ENCODE data around the gene IRF9. TPM values are rescaled to one million over a fixed set of nuclear protein-coding genes. Genes with fewer than 3 reads are reported as not detected.

IRF9 gene
- total and polyA plus RNA-seq, 5 experiments from 2014 or later: 46.6 to 116 (median 68.6) TPM

DNA sequence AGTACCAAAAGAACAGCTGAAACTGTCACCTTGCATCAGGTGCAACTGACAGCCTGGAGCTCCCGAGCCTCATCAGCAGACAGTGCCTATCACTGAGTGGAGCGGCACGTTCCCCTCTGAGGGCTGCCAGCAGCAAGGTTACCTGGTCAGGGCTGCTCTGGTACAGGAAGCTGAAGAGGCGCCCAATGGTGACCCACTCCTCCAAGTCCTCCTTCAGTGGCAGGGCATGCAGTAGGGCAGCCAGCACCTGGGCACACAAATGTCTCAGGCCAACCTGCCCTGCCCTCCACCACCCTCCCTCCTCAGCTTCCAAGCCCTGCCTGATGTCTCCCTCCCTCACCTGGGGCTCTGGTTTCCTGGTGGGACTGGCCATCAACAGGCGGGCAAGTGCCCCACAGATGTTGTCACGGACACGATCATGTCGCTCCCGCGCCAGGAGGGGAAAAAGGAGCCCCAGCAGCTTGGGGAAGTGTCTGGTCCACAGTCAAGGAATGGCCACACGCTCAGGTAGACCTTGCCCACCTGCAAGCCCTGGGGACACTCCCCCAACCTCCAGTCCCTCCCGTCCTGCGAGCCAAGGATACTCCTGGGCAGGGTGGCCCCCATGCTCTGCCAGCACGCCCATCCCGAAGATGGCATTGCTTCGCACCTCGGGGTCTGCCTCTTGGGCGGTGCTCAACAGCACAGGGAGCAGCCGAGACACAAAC, 20.5 kb downstream of the IRF9 start:
- Mint-ChIP-seq H3K9me3 (no peaks in the 10 kb centered on the region), H3K36me3 (peaks cover 0 to 60% (median 6%) of the 10 kb centered on the region in 3 donors), H3K27me3 (no peaks in the 10 kb centered on the region), H3K27ac (peak overlapping the region in 2 of 10 donors; percentile 24 to 59), H3K4me1 (peaks cover 0 to 7% (median 6%) of the 10 kb centered on the region in 4 donors), H3K4me3 (no peak overlapping the region)
- no peak for DNase-seq
- POLR2A ChIA-PET: interaction anchor here (1.5 kb wide), 1 partner anchor 10 kb away, joined by 6 read pairs; the partner anchor contains the start of gene REC8
- ATAC-seq: peak in 1 of 2 donors; percentile 15

DNA sequence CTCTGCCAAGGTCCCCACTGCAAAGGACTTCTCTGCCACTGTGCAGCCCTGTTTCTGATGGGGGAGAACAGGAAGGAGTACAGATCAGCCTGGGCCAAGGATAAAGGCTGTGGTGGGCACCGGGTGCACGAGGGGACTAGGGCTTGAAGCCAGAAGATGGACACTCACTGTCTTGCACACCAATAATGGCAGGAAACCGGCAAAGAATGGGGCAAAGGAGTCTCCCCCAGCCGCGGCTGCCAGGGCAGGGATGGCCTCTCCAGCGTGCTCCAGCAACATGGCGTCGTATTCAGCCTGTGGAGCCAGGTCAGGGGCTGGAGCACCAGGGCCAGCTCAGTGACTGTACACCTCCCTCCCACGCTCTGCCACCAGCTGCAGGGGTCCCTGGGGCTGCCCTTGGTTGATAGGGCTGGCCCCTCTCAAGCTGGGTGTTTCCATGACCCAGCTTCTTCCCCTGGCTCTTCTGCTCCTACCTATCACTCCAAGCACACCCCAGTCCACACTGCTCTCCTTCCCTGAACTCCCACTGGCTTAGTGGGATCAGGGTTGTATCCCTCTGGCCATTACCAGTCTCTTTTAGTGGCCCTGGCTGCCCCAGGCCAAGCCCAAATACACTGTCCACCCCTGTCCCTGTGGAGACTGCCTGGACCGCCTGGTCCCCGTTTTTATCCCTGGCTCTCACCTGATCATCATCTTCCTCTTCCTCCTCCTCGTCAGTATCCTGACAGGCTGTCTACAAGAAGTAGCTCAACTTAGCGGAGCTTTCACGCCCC, 21.2 kb downstream of the IRF9 start:
- Mint-ChIP-seq H3K27me3 (no peaks in the 10 kb centered on the region), H3K4me3 (no peak overlapping the region), H3K36me3 (peaks cover 0 to 59% (median 6%) of the 10 kb centered on the region in 3 donors), H3K27ac (peak overlapping the region in 7 of 10 donors; percentile 8 to 65 (median 51)), H3K9me3 (no peaks in the 10 kb centered on the region), H3K4me1 (peaks cover 5 to 12% (median 10%) of the 10 kb centered on the region in 4 donors)
- no peak for DNase-seq
- POLR2A ChIA-PET: interaction anchor here (1.1 to 1.5 kb wide), 3 partner anchors 10 to 36 kb away, joined by 3 to 6 read pairs (median 3); partner anchors contain the start of genes PSME2 and REC8
- no peak for ATAC-seq

DNA sequence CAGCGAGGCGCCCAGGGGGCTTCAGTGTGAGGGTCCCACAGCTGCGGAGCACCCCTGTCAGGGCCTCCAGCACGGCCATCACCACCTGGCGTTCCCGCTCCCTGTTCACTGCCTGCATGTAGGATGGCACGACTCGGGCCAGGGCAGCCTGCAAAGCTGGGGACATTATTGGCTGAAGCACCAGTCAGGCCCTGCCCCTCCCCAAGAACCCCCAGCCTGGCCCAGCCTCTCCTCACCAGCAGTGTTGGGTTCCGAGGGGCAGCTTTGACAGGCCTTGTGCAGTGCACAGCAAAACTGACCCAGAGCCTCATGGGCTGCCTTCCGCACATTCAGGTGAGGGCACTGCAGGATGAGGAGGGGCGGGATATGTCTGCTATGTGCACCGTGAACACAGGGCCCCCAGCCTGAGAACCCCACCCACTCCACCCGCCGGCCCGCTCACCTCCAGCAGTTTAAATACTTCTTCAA, 22.0 kb downstream of the IRF9 start:
- POLR2A ChIA-PET: interaction anchor here (1.1 to 1.5 kb wide), 4 partner anchors 11 to 37 kb away, joined by 3 to 6 read pairs (median 4); partner anchors contain the start of genes PSME2 and REC8
- Mint-ChIP-seq H3K36me3 (peaks cover 0 to 59% (median 6%) of the 10 kb centered on the region in 3 donors), H3K27me3 (no peaks in the 10 kb centered on the region), H3K9me3 (no peaks in the 10 kb centered on the region), H3K4me1 (peaks cover 12 to 19% (median 15%) of the 10 kb centered on the region in 4 donors), H3K27ac (peak overlapping the region in 4 of 10 donors; percentile 46 to 78 (median 60)), H3K4me3 (no peak overlapping the region)
- DNase-seq (no peak), ATAC-seq (no peak)

DNA sequence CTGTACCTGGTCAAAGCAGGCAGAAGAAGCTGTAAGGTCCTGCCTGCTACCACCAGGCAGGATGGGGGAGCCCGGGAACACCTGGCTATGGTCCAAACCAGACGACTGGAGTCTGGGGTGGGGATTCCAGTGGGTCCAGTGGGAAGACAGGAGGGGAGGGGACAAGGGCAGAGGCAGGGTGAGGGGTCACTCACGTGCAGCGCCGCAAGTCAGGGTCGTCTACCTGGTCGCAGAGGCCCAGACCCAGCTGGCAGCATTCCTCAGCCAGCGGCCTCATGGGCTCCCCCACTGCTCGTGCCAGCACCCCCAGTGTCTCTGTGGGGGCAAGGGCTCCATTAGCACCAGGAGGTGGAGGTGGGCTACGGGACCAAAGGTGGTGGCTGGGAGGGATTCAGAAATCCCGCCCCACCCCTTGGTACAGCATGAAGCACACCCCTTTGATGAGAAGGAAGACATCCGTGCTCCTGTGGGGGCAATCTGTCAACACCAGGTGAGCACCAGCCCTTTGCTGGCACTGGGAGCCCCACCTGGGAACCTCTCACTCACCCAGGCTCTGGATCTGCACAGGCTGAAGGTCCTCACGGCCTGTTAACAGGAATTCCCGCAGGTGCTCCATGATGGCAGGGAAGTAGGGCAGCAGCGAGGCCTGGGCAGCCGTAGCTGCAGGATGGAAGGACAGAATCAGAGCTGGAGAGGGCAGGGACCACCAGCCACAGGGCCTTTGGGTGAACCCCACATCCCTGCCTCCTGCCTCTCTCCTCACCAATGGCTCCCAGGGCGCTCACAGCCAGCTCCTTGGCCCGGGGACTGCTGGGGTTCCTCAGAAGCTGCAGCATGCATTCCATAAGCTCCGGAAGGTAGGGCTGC, 23.3 kb downstream of the IRF9 start:
- POLR2A ChIA-PET: interaction anchor here (1.2 to 1.7 kb wide), 4 partner anchors 11 to 70 kb away, joined by 3 to 7 read pairs (median 6); partner anchors contain the start of genes DCAF11, REC8 and TM9SF1
- H3K27ac Mint-ChIP-seq: no peak overlapping the region
- peaks cover 0 to 48% (median 3%) of the 10 kb centered on the region in 3 donors for H3K36me3 Mint-ChIP-seq
- peaks cover 13 to 28% (median 24%) of the 10 kb centered on the region in 4 donors for H3K4me1 Mint-ChIP-seq
- H3K4me3 Mint-ChIP-seq: no peak overlapping the region
- DNase-seq: no peak
- H3K9me3 Mint-ChIP-seq: no peaks in the 10 kb centered on the region
- no peak for ATAC-seq
- peaks cover 0 to 2% (median 0%) of the 10 kb centered on the region in 5 donors for H3K27me3 Mint-ChIP-seq

DNA sequence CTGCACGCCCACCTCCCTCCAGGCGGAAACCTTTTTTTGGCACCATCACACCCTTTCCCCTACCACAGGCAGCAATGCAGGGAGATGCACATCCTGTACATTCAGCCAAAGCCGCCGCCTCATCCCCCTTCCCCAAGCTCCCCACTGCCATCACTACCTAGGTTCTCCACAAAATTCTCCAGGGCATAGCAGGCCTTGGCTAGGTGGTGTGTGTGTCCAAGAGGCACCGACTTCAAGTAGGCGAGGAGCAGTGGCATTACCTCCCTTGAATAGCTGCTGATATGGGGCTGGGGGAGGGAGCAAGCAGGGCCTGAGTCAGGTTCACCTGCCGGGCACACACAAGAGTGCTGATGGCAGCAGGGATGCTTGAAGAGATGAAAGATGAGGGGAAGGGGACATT, 24.0 kb downstream of the IRF9 start:
- H3K4me1 Mint-ChIP-seq: peaks cover 13 to 34% (median 29%) of the 10 kb centered on the region in 4 donors
- H3K9me3 Mint-ChIP-seq: no peaks in the 10 kb centered on the region
- DNase-seq: no peak
- H3K27me3 Mint-ChIP-seq: peaks cover 0 to 2% (median 0%) of the 10 kb centered on the region in 5 donors
- POLR2A ChIA-PET: interaction anchor here (1.2 to 2.9 kb wide), 5 partner anchors 10 to 86 kb away, joined by 3 to 12 read pairs (median 6); partner anchors contain the start of genes CHMP4A, DCAF11, IRF9 and RABGGTA
- peak overlapping the region in 2 of 10 donors; percentile 11 to 31 for H3K27ac Mint-ChIP-seq
- ATAC-seq: no peak
- no peak overlapping the region for H3K4me3 Mint-ChIP-seq
- H3K36me3 Mint-ChIP-seq: peaks cover 0 to 42% (median 3%) of the 10 kb centered on the region in 3 donors

DNA sequence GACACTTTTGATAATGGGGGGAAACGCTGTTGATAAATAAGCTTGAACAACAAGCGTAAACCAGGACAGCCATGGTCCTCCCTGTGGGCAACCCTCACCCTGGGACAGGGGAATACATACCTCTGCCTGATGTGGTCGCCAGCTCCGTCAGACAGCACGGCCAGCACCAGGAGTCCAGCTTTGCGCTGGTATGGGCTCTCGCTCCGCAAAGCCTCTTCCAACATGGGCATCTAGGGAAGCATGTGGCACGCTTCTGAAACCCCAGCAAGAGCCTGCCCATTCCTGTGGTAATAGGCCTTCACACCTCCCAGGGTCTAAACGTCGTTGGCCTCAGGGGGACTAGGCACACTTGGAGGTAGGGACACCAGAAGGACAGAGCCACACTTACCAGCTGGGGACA, 24.7 kb downstream of the IRF9 start:
- no peak for ATAC-seq
- POLR2A ChIA-PET: interaction anchor here (0.8 to 4.8 kb wide), 8 partner anchors 10 to 85 kb away, joined by 3 to 18 read pairs (median 6); partner anchors contain the start of genes CHMP4A, DCAF11, IRF9 and RABGGTA
- Mint-ChIP-seq H3K4me1 (peaks cover 13 to 39% (median 30%) of the 10 kb centered on the region in 4 donors), H3K36me3 (peaks cover 0 to 36% (median 6%) of the 10 kb centered on the region in 3 donors), H3K4me3 (peak overlapping the region in 1 of 10 donors; percentile 62), H3K27ac (peak overlapping the region in 2 of 10 donors; percentile 3 to 69), H3K9me3 (no peaks in the 10 kb centered on the region), H3K27me3 (peaks cover 0 to 2% (median 0%) of the 10 kb centered on the region in 5 donors)
- no peak for DNase-seq

DNA sequence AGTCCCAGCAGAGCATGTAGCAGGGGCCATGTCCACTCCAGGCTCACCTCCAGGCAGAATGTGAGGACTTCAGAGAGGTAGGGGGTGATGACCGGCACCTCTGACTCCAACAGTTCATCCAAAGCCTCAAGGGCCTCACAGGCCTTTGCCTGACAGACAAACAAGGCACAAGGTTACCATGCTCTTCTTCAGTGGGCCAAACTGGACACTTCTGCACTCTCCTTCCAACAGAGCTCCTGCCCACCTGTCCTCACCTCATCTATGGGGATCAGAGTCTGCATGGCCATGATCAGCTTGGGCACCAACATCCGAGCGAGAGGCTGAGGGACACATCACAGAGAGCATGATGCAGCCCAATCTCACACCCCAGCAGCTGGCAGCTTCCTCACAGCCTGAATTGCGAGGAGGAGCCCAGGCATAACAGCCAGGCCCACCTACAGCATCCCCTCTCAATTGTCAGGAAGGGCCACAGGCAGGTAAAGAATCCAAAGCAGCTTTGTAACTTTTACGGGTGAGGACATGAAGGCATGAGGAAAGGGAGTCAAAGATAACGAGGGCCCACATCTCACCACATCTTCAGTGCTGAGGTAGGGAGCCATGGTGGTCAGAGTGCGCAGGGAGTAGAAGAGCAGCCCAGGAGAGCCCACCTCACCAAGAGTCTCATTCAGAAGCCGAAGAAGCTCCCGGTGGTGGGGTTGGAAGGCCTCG, 25.9 kb downstream of the IRF9 start:
- POLR2A ChIA-PET: interaction anchor here (0.8 to 4.8 kb wide), 9 partner anchors 9 to 255 kb away, joined by 3 to 27 read pairs (median 9); partner anchors contain the start of genes CHMP4A, DHRS1, IRF9 and NOP9
- Mint-ChIP-seq H3K4me1 (peaks cover 12 to 47% (median 33%) of the 10 kb centered on the region in 4 donors), H3K9me3 (no peaks in the 10 kb centered on the region), H3K27me3 (peaks cover 0 to 2% (median 0%) of the 10 kb centered on the region in 5 donors), H3K4me3 (peak overlapping the region; percentile 40 to 94 (median 76)), H3K36me3 (peaks cover 0 to 38% (median 6%) of the 10 kb centered on the region in 3 donors), H3K27ac (peak overlapping the region in 8 of 10 donors; percentile 34 to 91 (median 69))
- DNase-seq: no peak
- no peak for ATAC-seq

DNA sequence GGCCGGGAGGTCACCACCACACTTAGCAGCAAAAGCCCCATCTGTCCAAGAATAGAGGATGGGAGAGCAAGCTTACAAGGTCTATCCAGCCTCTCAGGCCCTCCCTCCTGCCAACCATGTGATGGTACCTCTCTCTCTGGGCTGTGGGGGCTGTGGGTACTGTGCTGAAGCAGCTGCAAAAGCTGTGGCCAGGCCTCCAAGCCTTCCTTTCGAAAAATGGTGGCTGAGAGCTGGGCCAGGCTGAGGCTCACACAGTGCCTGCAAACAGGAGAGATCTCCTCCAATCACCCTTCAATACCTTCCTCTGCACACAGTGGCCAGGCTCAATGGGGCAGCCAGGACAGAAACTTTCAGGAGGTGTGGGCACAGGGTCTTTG, 26.5 kb downstream of the IRF9 start:
- peak overlapping the region in 9 of 10 donors; percentile 83 to 97 (median 94) for H3K27ac Mint-ChIP-seq
- peaks cover 0 to 38% (median 7%) of the 10 kb centered on the region in 3 donors for H3K36me3 Mint-ChIP-seq
- ATAC-seq (no peak), DNase-seq (no peak)
- H3K4me3 Mint-ChIP-seq: peak overlapping the region; percentile 80 to 95 (median 90)
- peaks cover 14 to 52% (median 38%) of the 10 kb centered on the region in 4 donors for H3K4me1 Mint-ChIP-seq
- H3K27me3 Mint-ChIP-seq: peaks cover 0 to 2% (median 0%) of the 10 kb centered on the region in 5 donors
- POLR2A ChIA-PET: interaction anchor here (1.1 to 4.8 kb wide), 8 partner anchors 8 to 113 kb away, joined by 3 to 27 read pairs (median 10); partner anchors contain the start of genes CHMP4A, DHRS1, IRF9 and NOP9
- H3K9me3 Mint-ChIP-seq: no peaks in the 10 kb centered on the region

DNA sequence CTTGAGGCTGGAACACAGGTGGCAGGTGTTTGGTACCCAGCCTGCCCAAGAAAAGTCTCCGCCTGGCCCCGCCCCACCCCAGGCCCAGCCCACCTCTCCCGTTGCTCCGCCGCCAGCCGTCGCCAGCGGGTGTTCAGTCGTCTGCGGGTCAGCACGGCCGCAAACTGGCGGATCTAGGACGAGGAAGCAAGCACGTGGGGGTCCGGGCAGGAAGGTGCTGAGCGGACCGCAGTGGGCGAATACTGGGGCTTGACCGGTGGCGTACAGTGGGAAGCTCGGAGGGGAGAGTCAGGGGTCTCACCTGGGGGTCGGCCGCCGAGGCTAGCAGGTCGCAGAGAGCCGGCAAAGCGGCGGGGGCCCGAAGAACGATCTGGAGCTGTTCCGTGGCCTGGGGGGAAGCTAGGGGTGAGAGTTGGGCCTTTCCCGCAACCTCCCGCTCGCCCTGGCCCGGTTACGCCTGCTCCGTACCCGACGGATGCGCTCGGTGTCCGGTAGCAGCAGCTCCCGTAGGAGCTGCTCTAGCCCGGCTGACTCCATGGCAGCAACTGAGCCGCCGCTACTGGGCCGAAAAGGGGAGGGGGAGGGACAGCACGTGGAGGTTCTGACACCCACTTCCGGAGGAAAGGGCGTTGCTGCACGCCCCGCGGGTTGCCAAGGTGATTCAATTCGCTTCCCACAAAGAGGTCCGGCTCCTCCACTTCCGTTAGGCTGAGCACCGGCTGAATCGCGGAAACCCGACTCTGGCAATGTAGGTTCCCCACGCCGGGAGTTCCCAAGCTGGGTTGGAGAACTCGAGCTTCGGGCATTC, 27.4 kb downstream of the IRF9 start, which contains the start of gene IPO4:
Gene IPO4, minus strand, starts transcription at position 566 of the 808 bp plus-strand sequence. Its CDS starts 29 bp downstream, at position 537.
- Mint-ChIP-seq H3K4me3 (peak within 1 kb of the TSS; percentile 80 to 95 (median 90)), H3K27me3 (peaks cover 0 to 2% (median 0%) of the 10 kb centered on the region in 5 donors), H3K9me3 (no peaks in the 10 kb centered on the region), H3K4me1 (peaks cover 14 to 61% (median 44%) of the 10 kb centered on the region in 4 donors), H3K36me3 (peaks cover 0 to 37% (median 10%) of the 10 kb centered on the region in 3 donors), H3K27ac (peak within 1 kb of the TSS; percentile 83 to 97 (median 94))
- DNase-seq (peak; percentile 85 to 98 (median 94)), ATAC-seq (peak; percentile 90 to 97)
- POLR2A ChIA-PET: interaction anchor here (0.5 to 4.8 kb wide), 24 partner anchors 8 to 1169 kb away, joined by 3 to 36 read pairs (median 4); partner anchors contain the start of genes CARMIL3, CBLN3, CHMP4A and DCAF11

DNA sequence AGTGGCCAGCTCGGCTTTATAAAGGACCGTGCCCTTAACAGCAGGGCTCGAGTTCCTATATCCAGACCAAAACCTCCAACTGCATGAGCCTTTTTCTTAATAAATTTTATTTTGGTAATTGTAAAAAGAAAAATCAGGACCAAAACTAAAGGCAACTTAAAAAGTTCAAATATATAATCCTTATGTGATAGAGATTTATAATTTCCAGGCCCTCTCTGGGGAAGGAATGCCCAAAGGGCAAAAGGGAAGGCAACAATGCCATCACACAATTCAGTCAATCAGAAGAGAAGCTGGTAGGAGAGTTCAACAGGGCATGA, 28.0 kb downstream of the IRF9 start:
- H3K9me3 Mint-ChIP-seq: no peaks in the 10 kb centered on the region
- H3K4me1 Mint-ChIP-seq: peaks cover 16 to 63% (median 47%) of the 10 kb centered on the region in 4 donors
- DNase-seq (no peak), ATAC-seq (no peak)
- peak overlapping the region; percentile 80 to 95 (median 90) for H3K4me3 Mint-ChIP-seq
- peaks cover 0 to 2% (median 0%) of the 10 kb centered on the region in 5 donors for H3K27me3 Mint-ChIP-seq
- peak overlapping the region; percentile 83 to 97 (median 94) for H3K27ac Mint-ChIP-seq
- POLR2A ChIA-PET: interaction anchor here (0.6 to 4.8 kb wide), 22 partner anchors 9 to 1170 kb away, joined by 3 to 36 read pairs (median 5); partner anchors contain the start of genes CARMIL3, CBLN3, CHMP4A and DCAF11
- H3K36me3 Mint-ChIP-seq: peaks cover 0 to 31% (median 10%) of the 10 kb centered on the region in 3 donors
